OCI-M1 (cell line): ENCODE results near the gene PMEPA1.

Experiments used
- DNase-seq: peaks from one replicate; lab custom pipeline; 2025; lab: John Stamatoyannopoulos, UW

Gene PMEPA1

DNA sequence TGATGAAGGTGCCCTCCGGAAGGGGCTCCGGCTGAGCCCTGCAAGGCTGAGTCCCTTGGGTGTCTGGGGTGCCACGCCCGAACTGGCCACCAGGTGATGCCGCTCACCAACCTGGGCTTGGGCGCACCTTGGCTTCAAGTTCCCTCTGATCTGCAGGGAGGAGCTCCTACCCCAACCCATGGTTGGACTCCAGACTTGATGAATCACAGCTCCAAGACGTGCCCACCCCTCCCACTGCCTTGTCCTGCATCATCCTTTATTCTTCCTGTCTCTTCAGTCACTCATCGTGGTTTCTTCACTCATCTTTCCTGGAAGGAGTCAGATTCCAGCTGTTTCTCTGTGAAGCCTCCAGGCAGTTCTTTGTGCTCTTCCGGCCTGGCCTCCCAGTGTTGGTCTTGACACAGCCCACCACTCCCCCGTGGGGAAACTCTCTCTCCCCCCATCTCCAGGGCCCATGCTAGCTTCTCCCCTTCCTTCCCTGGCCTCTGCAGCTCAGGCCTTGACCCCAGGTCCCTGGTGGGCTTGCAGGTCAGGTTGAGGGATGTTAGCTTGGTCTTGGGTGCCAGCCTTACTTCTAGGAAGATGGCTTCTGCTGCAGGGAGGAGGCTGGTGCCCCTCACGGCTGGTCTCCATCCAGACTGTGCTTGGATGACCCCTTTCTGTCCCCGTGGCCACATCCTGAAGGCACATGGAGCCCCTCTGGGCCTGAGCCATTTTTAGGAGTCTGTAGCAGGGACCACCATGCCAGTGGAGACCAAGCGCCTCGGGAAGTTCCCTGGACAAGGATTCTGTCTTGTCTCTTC is 87.0 kb downstream of the PMEPA1 start:
- peak; percentile 2 for DNase-seq

DNA sequence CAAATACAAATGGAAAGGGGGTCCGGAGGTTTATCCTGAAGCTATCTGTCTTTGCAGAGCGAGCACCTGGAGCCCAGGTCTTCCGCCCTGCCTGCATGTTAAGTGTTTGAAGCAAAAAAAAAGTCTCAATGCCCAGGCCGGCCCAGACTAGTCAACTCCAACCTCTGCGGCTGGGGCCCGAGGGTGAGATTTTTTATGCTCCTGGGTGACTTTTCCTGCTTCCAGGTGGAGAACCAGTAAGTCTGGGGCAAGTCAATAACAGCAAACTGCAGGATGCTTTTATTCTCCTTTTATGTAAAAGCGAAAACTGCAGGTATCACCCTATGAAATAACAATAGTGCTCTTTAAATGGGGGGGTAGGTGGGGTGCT is 87.6 kb downstream of the PMEPA1 start:
- no peak for DNase-seq

DNA sequence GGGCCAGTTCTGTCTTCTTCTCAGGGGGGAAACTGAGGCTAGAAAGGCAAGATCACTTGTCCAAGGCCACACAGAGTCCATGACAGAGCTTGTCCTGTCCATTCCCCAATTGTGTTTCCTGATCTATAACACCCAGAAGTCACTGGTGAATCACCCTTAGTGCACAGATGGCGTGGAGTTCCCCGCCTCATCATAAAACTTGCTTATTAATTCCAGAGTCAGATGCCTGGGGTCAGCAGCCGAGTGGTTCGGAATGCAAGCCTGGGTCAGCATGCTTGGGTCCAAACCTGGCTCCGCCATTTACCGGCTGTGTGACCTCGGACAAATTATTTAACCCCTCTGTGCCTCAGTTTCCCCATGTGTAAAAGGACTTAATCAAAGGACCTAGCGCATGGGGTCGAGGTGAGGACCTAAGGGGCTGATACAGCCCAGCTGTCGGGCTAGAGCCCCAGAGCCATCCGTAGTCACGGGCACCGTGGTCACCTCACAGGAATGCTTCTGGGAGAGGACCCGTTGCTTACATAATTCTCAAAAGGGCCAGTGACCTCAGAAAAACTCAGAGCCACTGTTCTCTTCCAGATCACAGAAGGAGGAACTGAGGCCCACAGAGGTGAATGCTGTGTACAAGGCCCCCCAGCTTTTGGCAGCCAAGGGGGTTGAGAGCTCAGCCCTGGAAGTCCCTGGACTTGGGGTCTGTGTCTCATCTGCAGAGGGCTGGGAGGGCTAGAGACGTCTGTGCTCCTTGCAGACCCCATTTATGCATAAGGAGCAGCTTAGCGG is 88.2 kb downstream of the PMEPA1 start:
- no peak for DNase-seq

DNA sequence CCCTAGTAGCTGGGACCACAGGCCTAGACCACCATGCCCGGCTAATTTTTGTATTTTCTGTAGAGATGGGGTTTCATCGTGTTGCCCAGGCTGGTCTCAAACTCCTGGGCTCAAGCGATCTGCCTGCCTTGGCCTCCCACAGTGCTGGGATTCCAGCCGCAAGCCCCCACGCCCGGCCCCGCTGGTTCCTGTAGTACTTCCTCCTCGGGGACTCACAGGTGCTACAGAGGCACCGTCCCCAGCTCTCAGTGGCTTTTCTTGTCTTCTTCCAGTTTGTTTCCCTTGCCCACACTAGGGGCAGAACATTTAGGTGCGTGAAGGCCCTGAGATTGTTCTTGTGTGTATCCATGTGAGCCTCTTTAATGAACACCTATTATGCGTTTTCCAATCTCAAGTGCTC is 88.8 kb downstream of the PMEPA1 start:
- DNase-seq: no peak

DNA sequence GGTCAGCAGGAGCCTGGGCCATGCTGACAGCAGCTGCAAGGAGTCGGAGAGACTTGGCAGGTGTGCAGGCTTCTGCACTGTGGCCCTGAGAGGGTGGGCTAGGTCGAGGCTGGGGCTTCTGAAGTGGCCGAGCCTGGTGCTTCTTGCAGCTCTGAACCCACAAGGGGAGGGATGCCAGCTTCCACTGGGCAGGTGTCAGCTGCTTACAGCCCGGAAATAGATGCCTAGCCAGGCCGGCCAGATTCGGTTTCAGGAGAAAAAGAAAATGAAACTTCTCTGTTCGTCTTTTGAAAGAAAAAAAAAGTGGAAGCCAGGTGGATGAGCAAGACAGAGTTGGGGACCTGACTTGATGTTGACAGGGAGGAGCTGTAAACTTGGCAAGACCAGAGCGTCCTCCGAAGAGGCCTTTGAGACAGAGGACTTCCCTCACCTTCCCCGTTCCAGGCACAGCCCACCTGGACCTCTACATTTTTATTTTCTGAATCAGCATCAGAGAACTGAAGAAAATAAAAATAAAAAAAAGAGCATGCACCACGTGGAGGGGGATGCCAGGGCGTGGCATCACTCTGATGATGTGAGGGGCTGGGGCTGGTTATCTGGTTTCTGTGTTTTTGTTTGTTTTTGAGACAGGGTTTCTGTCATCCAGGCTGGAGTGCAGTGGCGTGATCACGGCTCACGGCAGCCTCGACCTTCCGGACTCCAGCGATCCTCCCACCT is 89.4 kb downstream of the PMEPA1 start, which contains the start of gene ZBP1:
TSS of gene ZBP1 (minus strand) at position 153 of the 717 bp plus-strand sequence. CDS start at position 22, 131 bp downstream.
- peak; percentile 14 for DNase-seq

DNA sequence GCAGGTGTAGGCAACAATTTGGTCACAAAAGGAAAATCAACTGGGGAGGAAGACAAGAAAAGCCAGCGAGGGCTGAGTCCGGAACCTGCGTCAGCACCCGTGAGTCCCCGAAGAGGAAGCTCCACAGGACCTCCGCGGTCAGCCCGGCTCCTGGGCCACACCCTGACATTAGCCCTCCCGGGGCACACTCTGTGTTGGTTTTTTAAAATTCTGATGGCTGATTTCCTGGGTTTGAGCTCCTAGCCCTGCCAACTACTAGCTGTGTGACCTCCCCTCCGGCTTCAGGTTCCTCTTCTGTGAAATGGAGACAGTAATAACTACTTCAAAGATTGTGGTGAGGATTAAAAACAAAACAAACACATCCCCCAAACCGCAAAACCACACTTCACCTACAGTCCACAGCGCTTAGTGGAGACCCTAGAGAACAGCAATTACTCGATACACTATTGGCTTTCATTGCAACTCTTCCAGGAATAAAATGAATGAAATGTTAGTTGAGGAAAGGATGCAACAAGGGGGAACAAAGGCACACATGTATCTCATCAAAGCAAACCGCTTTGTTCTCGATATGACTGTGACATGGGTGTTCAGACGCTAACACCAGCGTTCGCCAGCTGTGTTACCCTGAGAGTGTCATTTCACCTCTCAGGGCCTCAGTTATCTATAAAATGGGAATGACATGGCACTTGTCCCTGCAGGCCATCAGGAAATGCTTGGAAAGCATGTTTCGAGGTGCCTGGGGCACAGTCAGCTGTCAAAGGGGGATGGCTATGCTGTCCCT is 90.6 kb downstream of the PMEPA1 start:
- peak; percentile 69 for DNase-seq

DNA sequence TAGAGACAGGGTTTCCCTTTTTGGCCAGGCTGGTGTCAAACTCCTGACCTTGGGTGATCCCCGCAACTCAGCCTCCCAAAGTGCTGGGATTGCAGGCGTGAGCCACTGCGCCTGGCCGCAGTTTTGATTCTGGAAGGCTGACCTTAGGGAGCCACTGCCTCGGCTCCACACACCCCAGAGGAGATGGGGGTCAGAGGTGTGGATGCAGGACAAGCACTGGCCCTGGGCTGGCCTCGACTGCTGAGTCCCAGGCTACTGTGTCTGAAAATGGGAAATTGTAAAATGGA is 91.1 kb downstream of the PMEPA1 start:
- no peak for DNase-seq

DNA sequence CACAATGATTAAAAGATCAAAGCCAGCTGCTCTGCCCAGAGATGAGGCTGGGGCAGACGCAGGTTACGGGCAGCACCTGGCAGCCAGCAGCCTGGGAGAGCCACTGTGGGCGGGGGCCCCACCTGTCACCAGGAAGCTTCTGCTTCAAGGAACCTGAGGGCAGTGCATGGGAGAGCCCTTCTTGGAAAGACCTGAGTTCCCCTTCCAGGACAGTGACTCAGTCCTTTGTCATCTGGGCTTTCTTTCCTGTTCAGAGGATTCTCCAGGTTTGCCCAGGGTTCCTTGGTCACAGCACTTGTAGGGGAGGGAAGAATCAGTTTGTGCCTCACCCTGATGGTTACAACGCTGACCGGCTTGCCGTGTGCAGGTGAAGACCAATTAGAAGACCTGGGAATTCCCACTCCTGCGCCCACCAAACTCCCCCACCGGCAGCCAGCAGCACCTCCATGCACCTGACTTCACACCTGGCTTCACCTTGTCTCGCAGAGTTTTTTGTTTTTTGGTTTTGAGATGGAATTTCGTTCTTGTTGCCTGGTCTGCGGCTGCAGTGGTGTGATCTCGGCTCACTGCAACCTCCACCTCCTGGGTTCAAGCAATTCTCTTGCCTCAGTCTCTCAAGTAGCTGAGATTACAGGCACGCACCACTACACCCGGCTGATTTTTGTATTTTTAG is 91.6 kb downstream of the PMEPA1 start:
- no peak for DNase-seq

DNA sequence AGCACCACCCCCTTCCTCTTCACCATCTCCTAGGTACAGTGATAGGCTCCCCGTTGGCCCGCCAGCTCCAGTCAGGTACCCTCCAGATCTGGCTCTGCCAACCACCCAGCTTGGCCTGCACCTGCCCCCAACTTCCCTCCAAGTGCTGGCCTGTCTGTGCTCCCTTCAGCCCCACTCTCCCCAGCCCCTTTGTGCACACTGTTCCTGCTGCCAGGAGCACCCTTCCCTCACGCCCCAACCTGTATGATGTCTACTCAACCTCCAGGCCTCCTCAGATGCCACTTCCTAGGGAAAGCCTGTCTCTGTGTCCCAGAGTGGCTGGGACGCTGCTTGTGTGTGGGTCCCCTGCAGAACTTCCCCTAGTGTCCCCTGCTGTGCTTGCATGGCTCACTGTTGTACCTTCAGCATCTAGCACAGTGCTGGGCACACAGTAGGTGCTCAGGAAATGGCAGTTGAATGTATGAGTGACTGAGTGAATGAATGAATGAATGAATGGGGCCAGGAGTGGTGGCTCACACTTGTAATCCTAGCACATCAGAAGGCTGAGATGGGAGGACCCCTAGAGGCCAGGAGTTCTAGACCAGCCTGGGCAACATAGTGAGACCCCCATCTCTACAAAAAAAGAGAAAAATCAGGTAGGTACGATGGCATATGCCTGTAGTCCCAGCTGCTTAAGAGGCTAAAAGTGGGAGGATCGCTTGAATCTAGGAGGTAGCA is 92.6 kb downstream of the PMEPA1 start:
- no peak for DNase-seq

DNA sequence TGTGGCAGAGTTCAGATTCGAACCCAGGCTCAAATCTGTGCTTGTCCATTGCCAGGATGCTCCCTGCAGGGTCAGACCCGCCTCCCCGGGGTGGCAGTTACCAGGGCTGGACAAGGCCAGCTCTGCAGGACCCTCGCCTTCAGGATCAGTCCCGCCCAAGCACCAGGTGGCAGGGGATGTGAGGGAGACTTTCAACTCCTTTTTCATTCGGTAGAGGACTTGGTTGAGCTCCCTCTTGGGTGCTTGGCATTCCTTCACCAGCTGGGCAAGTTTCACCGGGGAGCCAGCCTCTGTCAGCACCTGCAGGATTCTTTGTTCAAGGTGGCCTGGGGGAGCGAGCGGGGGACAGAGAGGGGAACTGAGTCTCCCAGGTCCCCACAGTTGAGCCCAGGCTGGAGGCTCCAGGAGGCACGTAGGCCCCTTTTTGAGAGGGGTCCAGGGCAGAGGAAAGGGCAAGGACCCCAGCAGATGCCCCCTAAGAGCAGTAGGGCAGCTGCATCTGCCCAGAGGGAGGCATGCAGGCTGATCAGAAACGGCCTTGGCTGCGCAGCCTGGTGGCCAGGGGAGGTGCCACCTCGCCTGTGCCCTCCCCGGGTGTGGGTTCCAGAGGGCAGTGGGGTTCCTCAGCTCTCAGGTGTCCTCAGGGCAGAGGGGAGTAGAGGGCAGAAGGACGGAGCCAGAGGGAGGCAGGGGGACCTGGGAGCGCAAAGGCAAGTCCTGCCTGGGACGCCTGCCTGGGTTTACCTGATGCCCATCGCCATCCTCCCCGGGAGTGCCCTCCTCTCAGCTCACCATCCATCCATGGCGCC is 93.5 kb downstream of the PMEPA1 start:
- no peak for DNase-seq

DNA sequence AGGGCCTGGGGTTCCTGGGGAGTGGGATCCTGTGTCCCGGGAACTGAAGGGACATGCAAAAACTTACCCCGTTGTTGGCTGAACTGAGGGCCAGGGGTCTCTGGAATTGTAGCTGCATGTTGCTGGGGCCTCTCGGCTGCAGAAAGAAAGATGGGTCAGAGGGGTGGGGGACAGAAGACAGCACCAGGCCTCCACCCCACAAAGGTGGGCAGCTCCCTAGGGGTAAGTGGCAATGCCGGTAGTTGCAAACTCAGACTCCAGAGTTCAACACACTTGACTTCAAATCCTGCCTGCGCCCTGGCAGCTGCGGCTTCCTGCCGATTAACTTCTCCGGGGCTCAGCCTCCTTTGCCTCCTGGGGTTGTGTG is 94.4 kb downstream of the PMEPA1 start:
- DNase-seq: no peak

DNA sequence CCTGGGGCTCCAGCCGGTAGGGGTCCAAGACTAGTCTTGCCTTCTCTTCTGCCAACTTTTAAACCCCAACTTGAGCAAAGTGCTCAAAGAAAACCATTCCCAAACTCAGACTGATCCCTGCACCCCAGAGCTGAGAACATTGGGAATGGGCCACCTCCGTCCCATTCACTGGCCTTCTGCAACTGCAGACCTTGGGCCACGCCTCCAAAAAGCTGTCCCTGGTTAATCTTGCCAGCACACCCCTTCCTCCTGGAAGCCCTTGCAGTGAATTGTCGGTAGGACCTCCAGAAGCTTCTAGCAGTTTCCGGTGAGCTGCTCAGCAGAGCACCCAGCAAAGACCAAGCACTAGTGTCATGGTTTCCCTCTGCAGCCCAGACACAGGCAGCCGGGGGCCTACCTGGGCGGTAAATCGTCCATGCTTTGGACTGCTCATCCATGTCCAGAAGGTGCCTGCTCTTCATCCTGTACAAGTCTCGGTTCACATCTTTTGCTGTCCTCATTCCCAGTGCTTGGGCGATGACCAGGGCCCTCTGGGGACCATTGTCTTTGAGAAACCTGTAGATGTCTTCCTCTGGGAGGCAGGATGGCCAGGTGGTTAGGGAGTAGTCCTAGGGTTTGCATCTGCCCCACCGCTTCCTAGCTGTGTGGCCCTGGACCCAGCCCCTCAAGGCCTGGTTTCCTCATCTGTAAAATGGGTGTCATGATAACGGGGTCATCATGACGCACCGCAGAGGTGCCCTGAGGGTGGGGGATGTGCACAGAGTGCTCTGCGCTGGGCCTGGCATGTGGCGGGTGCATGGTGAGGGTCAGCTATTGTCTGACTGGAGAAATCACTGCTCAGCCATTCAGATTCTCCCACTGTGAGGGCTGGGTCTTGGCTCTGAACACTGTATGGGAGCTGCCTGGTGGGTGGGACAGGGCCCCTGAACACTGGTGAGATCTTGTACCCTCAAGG is 95.0 kb downstream of the PMEPA1 start:
- DNase-seq: no peak

DNA sequence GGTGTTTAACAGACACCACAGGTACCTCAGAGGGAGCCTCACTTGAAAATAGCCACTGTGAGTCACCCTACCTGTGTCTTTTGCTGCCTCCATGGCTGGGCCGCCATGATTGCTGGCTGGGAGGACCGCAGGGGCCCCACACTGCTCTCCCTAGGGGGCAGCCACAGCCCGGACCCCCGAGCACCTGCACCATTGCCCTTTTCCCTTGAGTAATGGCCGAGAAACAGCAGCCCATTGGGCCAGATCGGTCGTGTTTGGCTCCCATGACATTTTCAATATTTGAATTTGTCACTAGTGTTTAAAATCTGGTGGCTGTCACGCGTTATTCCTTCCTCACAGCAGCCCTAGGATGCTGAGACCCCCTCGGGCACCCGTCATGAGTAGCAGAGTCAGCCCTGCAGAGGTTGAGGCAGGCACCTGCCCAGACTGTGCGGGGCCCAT is 96.3 kb downstream of the PMEPA1 start:
- no peak for DNase-seq

DNA sequence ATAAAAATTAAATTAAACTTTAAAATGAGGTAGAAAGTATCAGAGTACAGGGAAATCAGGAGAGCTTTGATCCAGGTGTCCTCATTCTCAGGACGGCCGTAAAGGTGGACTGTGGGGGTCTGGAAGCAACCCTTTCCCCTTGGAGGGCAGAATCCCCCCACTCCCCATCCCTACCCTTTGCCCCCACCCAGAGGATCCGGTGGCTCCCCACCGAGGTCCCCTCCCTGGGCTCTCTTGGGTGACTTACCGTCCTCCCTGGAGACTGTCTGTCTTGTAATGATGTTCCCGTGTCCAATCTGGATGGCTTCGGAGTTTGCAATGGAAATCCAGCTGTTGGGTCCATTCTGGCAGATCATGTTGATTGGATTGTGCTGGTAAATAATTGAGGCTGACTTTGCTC is 96.9 kb downstream of the PMEPA1 start:
- DNase-seq: no peak

DNA sequence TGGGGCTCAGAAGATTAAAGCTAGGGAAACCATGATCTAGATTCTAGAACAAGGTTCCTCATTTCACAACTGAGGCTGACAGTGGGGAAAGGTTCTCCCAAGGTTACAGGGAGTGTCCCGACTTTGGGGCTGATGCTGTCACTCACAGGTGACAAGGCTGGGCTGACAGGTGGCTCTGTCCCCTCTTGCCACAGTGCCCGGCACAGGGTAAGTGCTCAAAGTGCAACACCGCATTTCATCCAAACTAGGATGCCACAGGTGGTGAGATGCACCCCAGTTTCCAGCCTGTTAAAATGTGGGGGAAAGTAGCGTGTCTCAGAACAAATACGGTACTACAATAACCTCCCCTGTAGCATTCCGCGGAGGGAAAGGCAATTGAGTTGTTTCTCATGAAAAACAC is 97.4 kb downstream of the PMEPA1 start:
- DNase-seq: no peak

DNA sequence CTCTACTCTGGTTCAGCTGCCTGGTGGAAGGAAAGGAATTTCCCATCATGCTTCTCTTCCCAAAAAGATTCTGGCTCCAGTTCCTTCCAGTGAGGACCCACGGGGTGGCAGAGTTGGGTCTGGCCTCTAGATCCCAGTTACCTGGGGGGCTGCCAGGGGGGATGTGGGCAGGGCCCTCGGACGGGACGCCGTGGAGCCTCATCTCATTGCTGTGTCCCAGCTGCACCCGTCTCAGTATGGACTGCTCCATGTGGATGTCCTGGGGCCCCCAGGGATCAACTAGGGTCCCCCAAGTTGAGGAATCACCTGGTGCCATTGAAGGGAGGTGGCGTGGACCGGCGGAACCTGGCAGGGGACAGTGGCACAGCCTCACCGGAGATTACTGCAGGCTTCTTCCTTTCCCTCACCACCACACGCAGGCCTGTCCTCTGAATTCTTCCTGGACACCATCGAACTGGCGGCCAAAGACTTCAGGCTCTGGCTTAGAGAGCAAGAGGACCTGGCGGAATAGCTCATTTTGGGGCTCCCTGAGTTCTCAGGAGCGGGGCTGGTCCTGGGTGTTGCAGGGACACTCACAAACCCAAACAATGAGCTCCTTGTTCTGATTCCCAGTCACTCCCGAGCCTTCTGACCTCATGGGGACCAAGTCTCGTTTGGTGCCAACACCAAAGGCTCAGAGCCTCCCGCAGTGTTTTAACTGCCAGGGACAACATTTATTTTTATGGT is 98.1 kb downstream of the PMEPA1 start:
- DNase-seq: no peak

DNA sequence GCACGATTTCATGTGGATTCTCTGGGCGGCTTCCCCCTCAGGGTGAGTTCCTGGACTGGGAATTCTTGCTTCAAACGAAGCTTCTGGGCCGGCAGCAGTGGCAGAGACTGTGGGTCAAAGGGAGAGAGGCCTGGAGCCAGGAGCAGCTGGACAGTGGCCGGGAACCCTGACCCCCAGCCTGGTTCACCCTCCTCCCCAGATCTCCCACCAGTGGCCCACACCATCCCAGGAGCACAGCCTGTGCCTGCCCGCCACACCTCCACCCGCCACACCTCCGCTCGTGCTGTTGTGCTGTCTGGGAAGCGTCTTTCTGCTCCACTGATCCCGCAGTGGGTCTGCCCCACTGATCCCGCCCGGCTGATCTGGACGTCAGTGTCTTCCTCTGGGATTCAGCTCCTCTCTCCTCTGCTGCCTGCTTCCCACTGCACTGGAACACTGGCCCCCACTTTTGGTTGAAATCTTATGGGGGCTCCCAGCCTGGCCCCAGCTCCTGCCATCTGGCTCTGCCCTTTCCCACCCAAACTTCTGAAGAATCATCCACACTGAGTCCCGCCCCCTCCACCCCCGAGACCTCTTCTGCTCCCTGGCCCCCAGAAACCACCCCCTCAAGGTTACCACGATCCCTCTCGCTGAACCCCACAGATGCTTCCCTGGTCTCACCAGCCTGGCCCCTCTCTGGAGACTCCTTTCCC is 99.4 kb downstream of the PMEPA1 start:
- no peak for DNase-seq

DNA sequence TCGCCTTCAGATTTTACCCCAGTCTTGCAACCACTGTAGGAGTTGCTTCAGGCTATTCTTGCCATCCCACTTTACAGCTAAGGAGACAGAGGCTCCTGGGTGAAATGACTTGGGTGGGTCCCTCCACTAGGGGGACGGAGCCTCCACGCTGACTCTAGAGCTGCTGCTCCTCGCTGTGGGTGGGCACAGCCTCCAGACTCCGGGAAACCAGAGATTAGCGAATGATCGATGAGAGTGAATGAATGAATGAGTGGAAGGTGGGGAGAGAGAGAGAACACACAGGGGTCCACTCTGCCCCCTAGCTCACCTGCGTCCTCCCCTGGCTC is 100.0 kb downstream of the PMEPA1 start:
- no peak for DNase-seq
